Body of pancreas (tissue), 4 donors: ENCODE measurements around the gene TOR1B.

Experiments used
- CTCF ChIP-seq, 7 experiments: fragments of 450-650 bp in 4 of 7; fragments of 200-600 bp in 3 of 7; sonication (generic) in 3 of 7; IDR thresholded peaks; one replicate each; pipeline ENCODE4 v1.5.1; 2016 to 2019; ENCODE audit warnings: antibody characterized with exemption in 7 of 7
- POLR2A ChIP-seq, 3 donors: fragments of 450-650 bp; IDR thresholded peaks; one replicate each; pipeline ENCODE4 v1.6.1; 2016; ENCODE audit warnings: antibody characterized with exemption in 3 of 3, mild to moderate bottlenecking in 2 of 3

DNA sequence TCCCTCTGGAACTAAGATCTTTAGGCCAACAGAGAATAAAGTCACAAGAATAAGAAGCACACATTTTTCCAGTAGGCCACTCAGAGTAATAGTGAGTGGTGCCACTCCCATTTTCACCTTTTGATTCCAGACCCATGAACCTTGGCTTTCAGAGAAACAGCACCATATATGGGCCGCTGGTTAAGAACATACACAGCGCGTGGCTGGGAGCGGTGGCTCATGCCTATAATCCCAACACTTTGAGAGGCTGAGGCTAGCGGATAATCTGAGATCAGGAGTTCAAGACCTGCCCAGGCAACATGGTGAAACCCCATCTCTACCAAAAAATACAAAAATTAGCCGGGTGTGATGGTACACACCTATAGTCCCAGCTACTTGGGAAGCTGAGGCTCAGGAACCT is 34.5 kb upstream of the TOR1B start:
- no peak for TF ChIP-seq CTCF (IDR thresholded peaks at IDR 0.05)
- no peak for TF ChIP-seq POLR2A (IDR thresholded peaks at IDR 0.05)
